SJSA1 (cell line): ENCODE measurements around the gene LY6G6D. TPM values are rescaled to one million over a fixed set of nuclear protein-coding genes. Genes with fewer than 3 reads are reported as not detected.
A peak's percentile ranks its signal among the peaks of the same experiment; 100 is the strongest.

Experiments
- DNase-seq, 2 experiments: peaks; one replicate each; pipeline ENCODE4 v3.0.0-alpha.2; 2015 to 2020; ENCODE audit warnings: low spot score in 2 of 2, low read depth in 1 of 2
- H3K27ac ChIP-seq: fragments of 250-450 bp; sonication (Bioruptor Pico); 2 replicates; pipeline ENCODE4 v1.5.1; 2020; ENCODE audit warnings: mild to moderate bottlenecking, moderate library complexity
- H3K27me3 ChIP-seq: fragments of 250-450 bp; sonication (Bioruptor Pico); replicated peaks from 2 replicates; pipeline ENCODE4 v1.5.1; 2020; ENCODE audit warnings: mild to moderate bottlenecking, moderate library complexity
- H3K36me3 ChIP-seq: fragments of 250-450 bp; sonication (Bioruptor Pico); 2 replicates; pipeline ENCODE4 v1.5.1; 2020; ENCODE audit warnings: mild to moderate bottlenecking
- H3K4me1 ChIP-seq: fragments of 250-450 bp; sonication (Bioruptor Pico); replicated peaks from 2 replicates; pipeline ENCODE4 v1.6.1; 2021; ENCODE audit warnings: mild to moderate bottlenecking
- H3K4me3 ChIP-seq: fragments of 250-450 bp; sonication (Bioruptor Pico); 2 replicates; pipeline ENCODE4 v1.5.1; 2020; ENCODE audit warnings: mild to moderate bottlenecking
- H3K9me3 ChIP-seq: fragments of 250-450 bp; sonication (Bioruptor Pico); replicated peaks from 2 replicates; pipeline ENCODE4 v1.5.1; 2020; ENCODE audit warnings: mild to moderate bottlenecking
- total RNA-seq: library from RNA; depleted of rRNA; stranded (reverse); fragments of >200 nt; shearing (Covaris generic); gene quantifications from 2 replicates; pipeline ENCODE4 v1.2.3, GENCODE V29; 2014

The LY6G6D gene
- total RNA-seq, 1 experiment from 2014 or later, result not detected

DNA sequence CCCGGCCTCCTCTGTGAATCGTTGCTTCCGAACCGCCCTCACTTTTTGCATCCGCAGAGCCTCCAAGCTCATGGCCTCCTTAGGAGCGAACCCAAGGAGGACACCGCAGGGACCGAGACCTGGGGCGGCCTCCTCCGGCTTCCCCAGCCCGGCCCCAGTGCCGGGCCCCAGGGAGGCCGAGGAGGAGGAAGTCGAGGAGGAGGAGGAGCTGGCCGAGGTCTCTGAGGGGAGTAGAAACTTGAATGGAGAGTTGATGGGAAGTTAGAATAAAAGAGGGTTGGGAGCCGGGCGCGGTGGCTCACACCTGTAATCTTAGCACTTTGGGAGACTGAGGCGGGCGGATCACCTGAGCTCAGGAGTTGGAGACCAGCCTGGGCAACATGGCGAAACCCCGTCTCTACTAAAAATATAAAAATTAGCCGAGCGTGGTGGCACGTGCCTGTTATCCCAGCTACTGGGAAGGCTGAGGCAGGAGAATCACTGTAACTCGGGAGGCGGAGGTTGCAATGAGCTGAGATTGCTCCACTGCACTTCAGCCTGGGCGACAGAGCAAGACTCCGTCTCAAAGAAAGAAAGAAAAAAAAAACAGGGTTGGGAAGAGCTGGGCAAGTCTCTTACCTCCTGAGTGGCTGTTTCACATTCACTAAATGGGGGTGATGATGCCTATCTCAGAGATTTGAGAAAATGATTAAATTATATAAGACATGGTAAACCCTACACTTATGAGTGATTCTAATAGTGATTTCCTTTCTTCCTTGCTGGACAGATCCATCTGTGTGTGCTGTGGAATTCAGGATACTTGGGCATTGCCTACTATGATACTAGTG lies 25.5 kb downstream of the LY6G6D start:
- DNase-seq, result no peak
- Histone ChIP-seq H3K4me3 (peak overlapping the region; percentile 57), H3K27ac (peak overlapping the region; percentile 74), H3K9me3 (no peaks in the 10 kb centered on the region), H3K27me3 (no peaks in the 10 kb centered on the region), H3K4me1 (peaks cover 36% of the 10 kb centered on the region), H3K36me3 (peaks cover 37% of the 10 kb centered on the region)

DNA sequence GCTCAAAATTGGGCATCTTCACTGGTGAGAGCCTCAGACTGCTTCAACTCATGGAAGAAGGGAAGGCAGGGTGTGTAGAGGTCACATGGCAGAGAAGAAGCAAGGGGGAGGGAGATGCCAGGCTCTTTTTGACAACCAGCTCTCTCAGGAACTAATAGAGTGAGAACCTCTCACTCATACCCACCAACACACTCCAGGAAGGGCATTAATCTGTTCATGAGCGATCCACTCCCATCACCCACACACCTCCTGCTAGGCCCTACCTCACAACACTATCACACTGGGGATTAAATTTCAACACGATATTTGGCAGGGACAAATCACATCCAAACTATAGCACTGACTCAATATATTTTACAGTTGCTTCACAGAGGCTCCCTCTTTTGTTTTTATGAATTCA lies 26.7 kb downstream of the LY6G6D start:
- Histone ChIP-seq H3K36me3 (peaks cover 39% of the 10 kb centered on the region), H3K27me3 (no peaks in the 10 kb centered on the region), H3K9me3 (no peaks in the 10 kb centered on the region), H3K4me3 (no peak overlapping the region), H3K27ac (no peak overlapping the region), H3K4me1 (peaks cover 39% of the 10 kb centered on the region)
- DNase-seq, result no peak

DNA sequence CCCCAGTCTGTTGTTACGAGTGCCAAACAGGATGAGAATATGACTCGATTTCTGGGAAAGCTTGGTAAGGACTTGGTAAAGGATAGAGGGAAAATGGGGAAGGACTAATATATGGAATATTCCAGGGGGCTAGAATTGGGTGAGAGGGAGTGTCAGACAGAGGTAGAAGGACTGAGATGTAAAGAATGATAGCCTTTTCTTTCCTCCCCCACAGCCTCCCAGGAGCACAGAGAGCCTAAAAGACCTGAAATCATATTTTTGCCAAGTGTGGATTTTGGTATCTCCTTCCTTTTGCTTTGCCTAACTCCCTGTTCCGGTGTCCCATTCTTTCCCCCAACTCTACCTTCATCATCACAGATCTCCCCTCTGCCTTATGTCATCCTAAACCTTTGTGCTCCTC lies 27.7 kb downstream of the LY6G6D start:
- Histone ChIP-seq H3K27me3 (no peaks in the 10 kb centered on the region), H3K9me3 (no peaks in the 10 kb centered on the region), H3K27ac (no peak overlapping the region), H3K4me1 (peaks cover 39% of the 10 kb centered on the region), H3K36me3 (peaks cover 47% of the 10 kb centered on the region), H3K4me3 (no peak overlapping the region)
- no peak for DNase-seq

DNA sequence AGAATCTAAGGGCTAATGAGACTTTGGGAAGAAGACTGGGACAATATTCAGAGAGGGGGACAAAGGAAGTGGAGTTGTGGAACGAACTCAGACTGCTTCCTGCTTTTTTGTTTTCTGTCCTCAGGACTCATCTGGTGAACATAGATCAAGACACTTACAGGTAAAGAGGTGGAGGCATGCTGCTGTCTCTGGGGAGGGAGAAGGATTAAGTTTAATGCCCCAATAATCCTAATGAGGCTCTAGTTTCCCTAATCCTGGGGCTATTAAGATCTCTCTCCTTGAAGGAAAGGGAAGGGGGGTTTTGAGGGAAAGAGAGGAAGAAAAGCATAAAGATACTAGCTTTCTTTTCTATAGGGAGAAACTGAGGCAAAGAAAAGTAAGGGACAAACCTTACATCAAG lies 29.3 kb downstream of the LY6G6D start:
- H3K27ac ChIP-seq, result no peak overlapping the region
- no peaks in the 10 kb centered on the region for H3K9me3 ChIP-seq
- DNase-seq, result no peak
- peaks cover 37% of the 10 kb centered on the region for H3K4me1 ChIP-seq
- peaks cover 51% of the 10 kb centered on the region for H3K36me3 ChIP-seq
- H3K27me3 ChIP-seq, result no peaks in the 10 kb centered on the region
- no peak overlapping the region for H3K4me3 ChIP-seq

DNA sequence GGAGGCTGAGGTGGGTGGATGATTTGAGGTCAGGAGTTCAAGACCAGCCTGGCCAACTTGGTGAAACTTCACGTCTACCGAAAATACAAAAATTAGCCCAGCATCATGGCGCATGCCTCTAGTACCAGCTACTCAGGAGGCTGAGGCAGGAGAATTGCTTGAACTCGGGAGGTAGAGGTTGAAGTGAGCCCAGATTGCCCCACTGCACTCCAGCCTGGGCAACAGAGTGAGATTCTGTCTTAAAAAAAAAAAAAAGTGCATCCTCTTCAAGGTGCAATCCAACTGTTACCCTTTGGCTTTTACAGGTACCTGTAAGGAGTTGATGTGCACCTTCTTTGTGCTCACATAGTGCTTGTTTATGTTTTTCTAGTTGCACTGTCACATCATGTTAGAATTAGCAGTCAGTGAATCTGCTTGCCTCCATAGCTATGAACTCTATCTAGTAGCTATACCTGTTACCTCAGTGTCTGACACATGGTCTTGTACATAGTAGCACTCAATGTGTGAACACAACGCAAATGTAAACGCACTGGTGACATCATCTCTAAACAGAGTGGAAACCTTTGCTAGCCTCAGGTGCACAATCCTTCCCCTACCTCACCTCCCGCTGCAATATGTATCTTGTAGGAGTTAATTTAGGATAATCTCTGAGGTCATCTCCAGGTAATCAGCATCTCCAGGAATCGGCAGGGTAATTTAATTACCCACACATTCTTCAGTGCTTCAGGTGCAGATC lies 34.3 kb downstream of the LY6G6D start:
- no peak for DNase-seq
- no peaks in the 10 kb centered on the region for H3K27me3 ChIP-seq
- H3K36me3 ChIP-seq, result peaks cover 27% of the 10 kb centered on the region
- no peak overlapping the region for H3K4me3 ChIP-seq
- peak overlapping the region; percentile 52; the same call in 1 of the 2 replicates for H3K27ac ChIP-seq
- peaks cover 63% of the 10 kb centered on the region for H3K4me1 ChIP-seq
- no peaks in the 10 kb centered on the region for H3K9me3 ChIP-seq

DNA sequence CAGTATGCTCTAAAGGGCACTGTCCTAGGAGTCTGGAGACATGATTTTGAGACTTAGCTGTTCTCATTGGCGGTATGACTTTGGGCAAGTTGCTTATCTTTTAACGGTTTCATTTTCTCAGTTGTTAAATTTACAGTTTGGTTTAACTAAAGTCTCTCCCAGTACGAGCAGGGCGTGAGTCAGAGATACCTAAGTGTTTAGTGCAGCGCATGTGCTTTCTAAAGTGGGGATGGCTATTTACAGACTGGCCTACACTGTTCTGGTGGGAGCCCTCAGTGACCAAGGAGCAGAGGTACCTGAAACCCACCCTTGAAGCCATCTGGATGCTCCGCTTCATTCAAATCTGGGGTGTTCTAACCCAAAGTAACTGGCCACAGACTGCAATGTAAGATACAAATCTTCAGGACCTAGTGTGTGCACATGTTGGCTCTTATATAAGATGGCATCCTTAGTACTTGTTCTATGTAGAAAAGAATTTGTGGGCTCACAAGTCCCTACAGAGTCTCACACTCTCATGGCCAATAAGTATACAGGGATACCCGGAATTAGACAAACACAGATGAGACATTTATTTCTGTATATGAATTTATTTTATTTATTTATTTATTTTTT lies 35.4 kb downstream of the LY6G6D start:
- H3K27ac ChIP-seq, result peak overlapping the region; percentile 52
- no peaks in the 10 kb centered on the region for H3K27me3 ChIP-seq
- H3K4me3 ChIP-seq, result no peak overlapping the region
- peaks cover 63% of the 10 kb centered on the region for H3K4me1 ChIP-seq
- peak in 1 of 2 experiments; percentile 61 for DNase-seq
- peaks cover 25% of the 10 kb centered on the region for H3K36me3 ChIP-seq
- H3K9me3 ChIP-seq, result no peaks in the 10 kb centered on the region

DNA sequence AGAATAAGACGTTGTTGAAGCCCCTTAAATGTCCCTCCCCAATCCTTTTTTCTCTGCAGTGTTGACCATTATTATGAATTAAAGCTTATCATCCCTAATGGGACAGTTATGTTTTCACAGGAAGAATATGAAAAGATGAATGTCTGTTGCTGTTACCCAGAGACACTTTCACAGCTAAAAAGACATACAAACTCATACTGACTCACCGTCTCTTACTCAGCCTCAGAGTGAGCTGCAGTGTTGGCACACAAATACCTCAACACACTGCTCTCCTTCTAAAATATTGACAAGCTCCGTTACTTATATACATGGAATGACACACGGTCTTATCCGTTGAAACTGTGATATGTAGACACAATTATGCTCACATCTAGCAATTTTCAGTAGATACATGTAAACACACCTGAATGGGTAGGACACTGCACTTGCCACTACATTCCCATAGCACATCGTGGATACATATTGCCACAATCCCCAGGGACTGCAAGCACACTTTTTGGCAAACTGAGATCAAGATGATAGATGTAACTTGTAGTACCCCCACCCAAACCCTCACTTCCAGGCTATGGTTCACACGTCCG lies 37.7 kb downstream of the LY6G6D start:
- no peaks in the 10 kb centered on the region for H3K9me3 ChIP-seq
- DNase-seq, result peak in 1 of 2 experiments; percentile 54
- peak overlapping the region; percentile 55 for H3K27ac ChIP-seq
- peaks cover 47% of the 10 kb centered on the region for H3K4me1 ChIP-seq
- H3K36me3 ChIP-seq, result peaks cover 11% of the 10 kb centered on the region
- H3K4me3 ChIP-seq, result no peak overlapping the region
- H3K27me3 ChIP-seq, result no peaks in the 10 kb centered on the region

DNA sequence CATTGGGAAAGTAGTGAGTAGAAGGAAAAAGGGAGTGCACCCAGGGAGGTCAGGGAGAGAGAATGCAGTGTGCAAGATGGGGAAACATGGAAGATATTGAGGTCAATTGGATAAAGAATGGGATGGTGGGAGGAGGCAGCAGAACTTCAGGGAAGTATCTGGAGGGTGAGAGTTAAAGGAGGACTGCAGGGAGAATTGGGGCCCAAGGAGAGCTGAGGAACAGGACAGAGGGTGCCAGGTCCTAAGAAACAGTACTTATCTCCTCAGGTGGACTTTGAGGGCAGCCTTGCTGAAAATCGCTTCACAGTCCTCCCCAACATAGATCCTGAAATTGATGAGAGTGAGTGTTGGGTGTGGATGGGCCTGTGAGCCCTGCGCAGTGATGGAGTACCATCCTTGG lies 43.1 kb downstream of the LY6G6D start:
- no peak overlapping the region for H3K27ac ChIP-seq
- no peaks in the 10 kb centered on the region for H3K27me3 ChIP-seq
- no peak overlapping the region for H3K4me3 ChIP-seq
- no peak for DNase-seq
- peaks cover 5% of the 10 kb centered on the region for H3K4me1 ChIP-seq
- H3K9me3 ChIP-seq, result no peaks in the 10 kb centered on the region
- peaks cover 6% of the 10 kb centered on the region for H3K36me3 ChIP-seq

DNA sequence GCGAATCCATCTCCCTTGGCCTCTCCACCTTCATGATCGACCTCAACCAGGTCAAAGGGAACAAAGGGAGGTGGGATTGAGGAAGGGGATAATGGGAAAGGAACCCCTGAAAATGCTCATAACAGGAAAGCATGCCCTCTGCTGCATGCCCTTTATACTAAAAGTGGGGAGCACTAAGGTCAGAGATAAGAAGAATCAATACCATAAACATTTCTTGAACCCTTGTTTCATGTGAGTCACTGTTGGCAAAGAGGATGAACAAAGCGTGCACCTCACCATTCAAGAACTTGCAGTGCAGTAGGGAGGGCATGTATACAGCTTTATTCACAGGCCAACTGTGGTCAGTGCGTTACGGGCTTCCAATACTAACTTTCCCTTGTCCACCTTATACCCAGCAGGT lies 45.6 kb downstream of the LY6G6D start:
- H3K4me3 ChIP-seq, result no peak overlapping the region
- peaks cover 10% of the 10 kb centered on the region for H3K4me1 ChIP-seq
- H3K27me3 ChIP-seq, result no peaks in the 10 kb centered on the region
- no peak for DNase-seq
- H3K27ac ChIP-seq, result no peak overlapping the region
- no peaks in the 10 kb centered on the region for H3K9me3 ChIP-seq
- peaks cover 5% of the 10 kb centered on the region; the same call in 1 of the 2 replicates for H3K36me3 ChIP-seq

DNA sequence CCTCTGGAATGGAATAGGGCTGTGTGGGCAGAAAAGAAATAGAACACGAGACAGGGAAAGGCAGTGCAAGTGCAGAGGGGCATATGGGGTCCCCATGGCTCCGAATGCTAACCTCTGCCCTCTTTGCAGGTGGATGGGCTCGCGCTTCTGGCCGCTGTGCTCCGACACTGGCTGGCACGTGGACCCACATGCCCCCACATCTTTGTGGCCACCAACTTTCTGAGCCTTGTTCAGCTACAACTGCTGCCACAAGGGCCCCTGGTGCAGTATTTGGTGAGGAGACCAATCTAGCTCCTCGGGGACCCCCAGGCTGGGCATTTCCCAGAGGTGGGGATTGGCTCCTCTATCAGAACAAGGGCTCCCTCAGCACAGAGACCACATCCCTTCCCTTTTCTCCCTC lies 46.2 kb downstream of the LY6G6D start:
- no peak overlapping the region for H3K27ac ChIP-seq
- H3K36me3 ChIP-seq, result peaks cover 5% of the 10 kb centered on the region; the same call in 1 of the 2 replicates
- DNase-seq, result no peak
- H3K4me3 ChIP-seq, result no peak overlapping the region
- no peaks in the 10 kb centered on the region for H3K27me3 ChIP-seq
- H3K4me1 ChIP-seq, result peaks cover 10% of the 10 kb centered on the region
- no peaks in the 10 kb centered on the region for H3K9me3 ChIP-seq

DNA sequence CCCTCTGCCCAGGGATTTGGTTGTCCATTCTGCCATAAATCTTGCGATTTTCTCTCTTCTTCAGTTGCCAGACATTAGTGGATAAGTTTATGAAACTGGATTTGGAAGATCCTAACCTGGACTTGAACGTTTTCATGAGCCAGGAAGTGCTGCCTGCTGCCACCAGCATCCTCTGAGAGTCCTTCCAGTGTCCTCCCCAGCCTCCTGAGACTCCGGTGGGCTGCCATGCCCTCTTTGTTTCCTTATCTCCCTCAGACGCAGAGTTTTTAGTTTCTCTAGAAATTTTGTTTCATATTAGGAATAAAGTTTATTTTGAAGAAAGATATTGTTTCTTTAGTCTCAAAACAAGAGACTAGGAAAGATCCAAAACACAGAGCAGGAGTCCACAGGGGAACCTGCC lies 47.2 kb downstream of the LY6G6D start, which contains the start of gene SAPCD1:
SAPCD1 (plus strand) TSS at position 301 of the 400 bp plus-strand sequence. CDS start 399 bp downstream, outside the sequence.
- no peaks in the 10 kb centered on the region for H3K27me3 ChIP-seq
- no peak for DNase-seq
- peaks cover 10% of the 10 kb centered on the region for H3K4me1 ChIP-seq
- no peak within 1 kb of the TSS for H3K4me3 ChIP-seq
- peaks cover 5% of the 10 kb centered on the region; the same call in 1 of the 2 replicates for H3K36me3 ChIP-seq
- no peak within 1 kb of the TSS for H3K27ac ChIP-seq
- no peaks in the 10 kb centered on the region for H3K9me3 ChIP-seq

DNA sequence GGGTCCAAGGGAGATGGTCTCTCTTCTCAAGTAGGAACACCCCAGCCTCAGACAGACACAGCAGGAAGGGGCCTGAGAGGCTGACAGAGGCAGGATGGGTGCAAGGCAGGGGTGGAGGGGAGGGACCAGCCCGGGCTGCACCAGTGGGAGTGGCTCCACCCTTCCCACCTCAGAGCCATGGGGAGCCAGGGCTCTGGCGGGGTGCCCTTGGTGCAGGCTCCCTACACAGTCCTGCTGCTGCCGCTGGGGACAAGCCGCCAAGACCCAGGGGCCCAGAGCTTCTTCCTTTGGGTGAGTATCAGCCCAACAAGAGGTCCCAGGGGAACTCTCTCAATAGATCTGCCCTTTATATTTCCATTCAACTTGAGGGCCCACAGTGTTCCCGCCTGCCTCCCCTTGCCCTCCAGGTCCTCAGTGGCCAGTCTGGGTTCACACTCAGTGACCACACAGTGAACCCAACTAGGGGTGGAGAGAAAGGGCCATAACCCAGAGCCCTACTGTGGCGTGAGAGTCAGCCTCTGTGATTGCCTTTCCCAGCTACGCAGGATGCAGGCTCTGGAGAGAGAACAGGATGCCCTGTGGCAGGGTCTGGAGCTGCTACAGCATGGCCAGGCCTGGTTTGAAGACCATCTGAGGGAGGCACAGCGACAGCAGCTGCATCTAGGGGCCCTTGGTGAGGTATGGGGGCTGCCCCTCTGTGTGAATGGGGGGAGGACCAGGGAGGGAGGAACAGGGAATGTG lies 47.9 kb downstream of the LY6G6D start:
- H3K9me3 ChIP-seq, result no peaks in the 10 kb centered on the region
- DNase-seq, result peak in 1 of 2 experiments; percentile 18
- H3K4me3 ChIP-seq, result no peak overlapping the region
- no peaks in the 10 kb centered on the region for H3K27me3 ChIP-seq
- H3K4me1 ChIP-seq, result peaks cover 10% of the 10 kb centered on the region
- H3K36me3 ChIP-seq, result peaks cover 5% of the 10 kb centered on the region; the same call in 1 of the 2 replicates
- H3K27ac ChIP-seq, result no peak overlapping the region

DNA sequence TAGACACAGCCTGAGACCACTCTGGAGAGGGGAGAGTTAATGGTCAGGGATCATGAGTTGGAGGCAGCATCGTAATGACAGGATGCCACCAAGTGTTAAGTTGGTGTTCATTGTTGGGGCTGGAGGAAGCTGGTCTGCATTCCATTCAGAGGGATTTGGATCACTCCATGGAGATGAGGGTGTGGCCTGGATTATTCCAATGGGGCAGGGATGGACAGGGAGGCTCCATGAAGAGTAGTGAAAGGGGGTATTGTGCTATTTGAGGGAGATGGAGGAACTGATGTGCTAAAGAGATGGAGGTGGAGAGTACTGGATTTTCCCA lies 48.4 kb downstream of the LY6G6D start:
- Histone ChIP-seq H3K4me3 (no peak overlapping the region), H3K27me3 (no peaks in the 10 kb centered on the region), H3K27ac (no peak overlapping the region), H3K36me3 (peaks cover 5% of the 10 kb centered on the region; the same call in 1 of the 2 replicates), H3K4me1 (peaks cover 10% of the 10 kb centered on the region), H3K9me3 (no peaks in the 10 kb centered on the region)
- peak in 1 of 2 experiments; percentile 50 for DNase-seq
